GM19193 (cell line): ENCODE data around the gene AKNA.

ENCODE experiments used
- POLR2A ChIP-seq: IDR thresholded peaks from 4 replicates; pipeline ENCODE4 v1.6.1; 2011; ENCODE audit not compliant: insufficient read depth, insufficient read length; ENCODE audit errors: extremely low read depth

Gene AKNA

DNA sequence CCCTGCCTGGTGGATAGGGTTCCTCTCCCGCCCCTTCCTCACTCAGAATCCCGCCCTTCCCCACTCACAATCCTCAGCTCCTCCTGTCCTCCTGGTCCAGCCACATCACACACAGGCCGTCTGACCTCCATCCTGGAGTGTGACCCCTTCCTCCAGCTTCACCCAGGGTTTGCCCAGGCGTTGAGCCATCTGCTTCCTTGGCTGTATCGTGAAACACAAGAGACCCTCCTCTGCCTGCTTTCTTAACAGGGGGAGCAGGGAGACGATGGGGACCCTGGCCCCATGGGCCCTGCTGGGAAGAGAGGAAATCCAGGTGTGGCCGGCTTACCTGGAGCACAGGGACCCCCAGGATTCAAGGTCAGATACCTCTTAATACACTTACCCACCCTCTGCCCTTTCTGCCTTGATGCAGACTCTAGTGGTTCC, 97.2 kb downstream of the AKNA start:
- no peak for TF ChIP-seq POLR2A

DNA sequence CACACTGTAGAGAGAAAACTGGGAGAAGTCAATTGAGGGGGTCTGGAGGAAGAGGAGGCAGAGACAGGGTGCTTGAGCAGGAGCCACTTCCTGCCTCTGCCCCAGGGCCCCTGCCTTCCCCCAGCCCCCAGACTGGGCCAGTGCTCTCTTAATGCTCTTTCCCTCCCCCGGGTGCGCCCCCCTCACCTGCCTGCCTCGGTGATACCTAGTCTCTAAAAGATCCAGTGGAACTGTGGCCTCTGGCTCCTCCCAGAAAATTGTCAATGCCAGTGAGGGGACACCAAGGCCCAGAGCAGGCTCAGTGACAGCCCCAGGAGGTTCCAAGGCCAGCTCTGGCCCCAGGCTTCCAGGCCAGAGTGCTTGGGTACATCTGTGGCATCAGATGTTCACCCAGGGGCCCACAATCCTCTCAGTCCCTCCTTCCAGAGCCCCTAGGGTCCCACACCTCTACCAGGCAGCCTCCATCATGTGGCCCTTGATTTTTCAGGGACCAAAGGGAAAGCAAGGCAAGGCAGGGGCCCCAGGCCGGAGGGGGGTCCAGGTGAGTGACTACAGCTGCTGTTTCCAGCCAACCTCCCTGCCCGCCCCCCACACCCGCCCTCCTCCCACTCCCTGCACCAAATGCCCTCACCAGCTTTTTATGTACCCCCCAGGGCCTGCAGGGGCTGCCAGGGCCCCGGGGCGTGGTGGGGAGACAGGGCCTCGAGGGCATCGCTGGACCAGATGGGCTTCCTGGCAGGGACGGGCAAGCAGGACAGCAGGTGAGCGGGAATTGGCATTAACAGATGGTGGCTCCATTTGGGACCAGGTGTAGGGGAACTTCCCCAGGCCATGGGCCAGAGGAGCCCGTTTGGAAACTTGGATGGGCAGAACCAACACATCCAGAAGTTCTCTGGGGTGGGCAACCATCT, 98.0 kb downstream of the AKNA start:
- TF ChIP-seq POLR2A: no peak

DNA sequence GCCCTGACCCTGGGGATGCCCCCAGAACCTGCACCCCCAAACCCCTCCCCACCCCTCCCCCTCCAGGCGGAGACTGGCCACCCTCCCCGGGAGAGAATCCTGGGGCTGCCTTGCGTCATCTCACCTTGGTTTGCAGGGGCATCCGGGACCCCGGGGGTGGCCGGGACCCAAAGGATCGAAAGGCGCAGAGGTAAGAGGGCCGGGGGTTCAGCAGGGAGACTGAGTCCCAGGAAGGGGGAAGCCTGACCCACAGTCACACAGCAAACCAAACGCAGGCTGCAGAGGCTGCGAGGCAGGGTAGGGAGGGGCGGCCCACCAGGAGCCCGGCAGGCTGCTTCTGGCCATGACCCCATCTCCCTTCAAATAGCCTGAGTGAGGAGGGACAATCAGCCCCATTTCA, 98.7 kb downstream of the AKNA start:
- no peak for TF ChIP-seq POLR2A

DNA sequence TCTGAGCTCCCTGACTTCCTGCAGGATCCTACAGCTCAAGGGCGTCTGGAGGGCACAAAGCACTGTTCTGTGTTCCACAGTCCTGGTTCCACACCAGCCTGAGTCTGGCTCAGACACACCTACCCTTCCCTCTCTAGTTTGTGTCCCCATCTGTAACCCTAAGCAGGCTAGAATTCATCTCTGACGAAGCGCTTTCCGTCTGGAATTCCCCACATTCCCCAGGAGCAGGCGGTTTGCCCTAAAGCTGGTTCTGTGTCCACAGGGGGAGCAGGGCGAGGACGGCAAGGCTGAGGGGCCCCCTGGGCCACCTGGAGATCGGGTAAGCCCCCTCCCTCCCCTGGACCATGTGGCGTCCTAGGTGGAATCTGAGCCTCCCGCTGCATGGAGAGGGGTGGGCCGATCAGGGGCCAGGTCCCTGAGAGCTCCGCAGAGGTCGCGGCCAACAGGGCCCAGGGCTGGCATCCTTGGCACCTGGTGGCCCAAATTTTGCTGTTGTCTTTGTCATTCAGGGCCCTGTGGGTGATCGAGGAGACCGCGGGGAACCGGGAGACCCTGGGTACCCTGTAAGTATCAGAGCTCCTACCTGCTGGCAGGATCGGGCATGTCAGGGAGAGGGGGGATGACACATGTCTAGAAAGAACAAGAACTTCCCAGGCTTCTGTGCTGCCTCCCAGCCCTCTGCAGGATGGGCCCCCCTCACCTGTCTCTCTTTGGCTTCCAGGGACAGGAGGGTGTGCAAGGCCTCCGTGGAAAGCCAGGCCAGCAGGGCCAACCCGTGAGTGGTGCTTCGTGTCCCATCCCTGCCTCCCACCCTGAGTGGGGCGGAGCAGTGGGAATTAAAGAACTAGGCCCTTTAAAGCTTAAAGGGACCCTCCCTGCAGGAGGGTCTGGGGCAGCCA, 99.3 kb downstream of the AKNA start:
- TF ChIP-seq POLR2A: no peak

DNA sequence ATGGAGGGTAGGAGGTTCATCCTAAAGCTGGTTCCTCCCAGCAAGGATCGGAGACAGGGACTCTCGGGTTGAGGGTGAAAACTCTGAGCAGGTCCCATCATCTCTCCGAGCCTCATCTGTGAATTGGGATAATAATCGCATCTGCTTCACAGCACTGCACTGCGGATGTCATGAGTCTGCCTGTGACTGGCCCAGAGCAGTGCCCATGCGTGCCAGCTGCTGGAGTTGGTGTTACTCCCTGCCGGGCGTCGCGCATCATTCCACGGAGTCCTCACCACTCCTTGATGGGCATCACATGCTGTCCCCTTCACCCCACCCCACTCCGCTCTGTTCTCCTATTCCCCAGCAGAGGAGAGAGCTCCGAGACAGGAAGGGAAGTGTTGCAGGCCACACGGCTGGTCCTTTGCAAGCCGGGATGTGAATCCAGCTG, 100.0 kb downstream of the AKNA start:
- no peak for TF ChIP-seq POLR2A

DNA sequence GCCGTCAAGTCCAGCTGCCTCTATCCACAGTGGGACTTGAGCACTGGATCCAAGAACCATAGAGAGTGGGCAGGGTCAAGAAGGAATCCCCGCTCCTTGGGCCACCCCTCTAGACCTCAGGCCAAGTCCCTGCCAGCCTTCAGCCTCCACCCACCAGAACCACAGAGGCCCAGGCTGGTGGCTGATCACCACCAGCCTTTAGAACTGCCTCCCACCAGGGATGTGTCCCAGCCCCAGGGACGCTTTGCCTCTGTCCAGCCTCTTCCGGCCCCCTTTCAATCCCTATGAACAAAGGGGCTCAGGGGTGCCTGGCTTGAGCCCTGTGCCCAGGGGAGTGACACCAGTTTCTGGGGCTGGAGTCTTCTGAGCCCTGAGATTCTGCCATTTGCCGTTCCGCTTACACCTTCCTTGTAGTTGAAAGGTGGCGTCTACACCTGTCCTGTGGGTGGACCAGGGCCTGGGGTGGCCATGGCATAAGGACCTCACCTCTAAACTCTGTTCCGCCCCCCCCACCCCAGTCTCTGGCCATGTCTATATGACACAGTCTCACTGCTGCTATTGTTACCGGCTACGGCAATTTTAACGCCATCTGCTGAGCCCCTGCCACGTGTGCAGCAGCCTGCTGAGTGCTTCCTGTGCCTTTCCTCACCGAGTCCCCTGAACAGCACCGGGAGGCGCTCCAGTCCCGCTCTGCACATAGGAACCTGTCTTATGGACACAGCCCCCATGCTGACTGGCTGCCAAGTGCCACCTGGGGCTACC, 100.6 kb downstream of the AKNA start:
- no peak for TF ChIP-seq POLR2A

DNA sequence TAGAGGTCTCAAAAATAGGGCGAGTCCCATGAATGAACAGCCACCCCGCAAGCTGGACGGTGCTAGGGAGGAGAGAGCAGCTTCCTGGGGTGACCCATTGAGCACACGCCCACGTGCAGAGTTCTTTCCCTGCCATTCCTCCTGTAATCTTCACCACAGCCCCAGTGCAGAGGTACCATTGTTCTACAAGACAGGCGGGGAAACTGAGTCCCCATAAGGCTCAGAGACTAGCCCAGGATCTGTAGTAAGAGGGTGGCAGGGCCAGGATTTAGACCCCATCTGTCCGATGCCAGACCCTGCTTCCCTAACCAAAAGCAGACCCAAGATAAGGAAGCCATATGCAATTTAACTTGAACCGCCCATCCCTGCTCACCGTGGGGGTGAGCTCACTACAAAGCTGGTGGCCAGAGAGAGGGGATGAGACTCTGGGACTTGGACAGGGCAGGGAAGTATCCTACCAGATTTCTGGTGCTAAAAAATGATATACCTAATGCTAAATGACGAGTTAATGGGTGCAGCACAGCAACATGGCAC, 101.6 kb downstream of the AKNA start:
- no peak for TF ChIP-seq POLR2A

DNA sequence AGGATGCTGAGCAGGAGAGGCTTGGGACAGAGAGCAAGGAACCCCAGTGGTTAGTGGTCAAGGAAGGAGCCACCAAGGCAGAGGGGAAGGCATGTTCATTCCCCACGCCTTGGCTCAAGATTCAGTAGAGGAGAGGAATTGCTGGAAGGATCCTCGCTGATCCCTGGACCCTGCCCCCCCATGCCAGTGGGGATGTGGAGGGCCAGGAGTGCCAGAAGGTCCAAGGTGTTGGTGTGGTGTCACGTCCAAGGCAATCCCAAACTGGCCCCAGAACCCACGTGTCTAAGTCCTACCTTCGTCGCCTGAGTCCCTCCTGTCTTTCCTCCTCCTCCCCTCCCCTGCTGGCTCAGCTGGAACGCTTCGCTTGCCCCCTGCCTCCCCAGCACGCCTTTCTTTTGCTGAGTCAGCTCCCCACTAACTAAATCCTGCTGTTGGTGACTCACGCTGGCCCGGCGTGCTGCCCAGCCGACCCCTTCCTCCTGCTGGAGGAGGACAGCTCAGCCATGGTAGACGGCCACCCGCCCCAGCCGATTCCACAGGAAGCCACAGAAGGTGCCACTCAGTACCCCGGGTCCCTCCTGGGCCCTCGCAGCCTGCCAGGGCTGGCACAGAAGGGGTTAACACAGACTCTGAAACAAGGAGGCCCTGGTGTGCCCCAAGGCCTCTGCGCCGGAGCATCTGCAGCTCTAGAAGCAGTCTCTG, 102.5 kb downstream of the AKNA start:
- TF ChIP-seq POLR2A: no peak

DNA sequence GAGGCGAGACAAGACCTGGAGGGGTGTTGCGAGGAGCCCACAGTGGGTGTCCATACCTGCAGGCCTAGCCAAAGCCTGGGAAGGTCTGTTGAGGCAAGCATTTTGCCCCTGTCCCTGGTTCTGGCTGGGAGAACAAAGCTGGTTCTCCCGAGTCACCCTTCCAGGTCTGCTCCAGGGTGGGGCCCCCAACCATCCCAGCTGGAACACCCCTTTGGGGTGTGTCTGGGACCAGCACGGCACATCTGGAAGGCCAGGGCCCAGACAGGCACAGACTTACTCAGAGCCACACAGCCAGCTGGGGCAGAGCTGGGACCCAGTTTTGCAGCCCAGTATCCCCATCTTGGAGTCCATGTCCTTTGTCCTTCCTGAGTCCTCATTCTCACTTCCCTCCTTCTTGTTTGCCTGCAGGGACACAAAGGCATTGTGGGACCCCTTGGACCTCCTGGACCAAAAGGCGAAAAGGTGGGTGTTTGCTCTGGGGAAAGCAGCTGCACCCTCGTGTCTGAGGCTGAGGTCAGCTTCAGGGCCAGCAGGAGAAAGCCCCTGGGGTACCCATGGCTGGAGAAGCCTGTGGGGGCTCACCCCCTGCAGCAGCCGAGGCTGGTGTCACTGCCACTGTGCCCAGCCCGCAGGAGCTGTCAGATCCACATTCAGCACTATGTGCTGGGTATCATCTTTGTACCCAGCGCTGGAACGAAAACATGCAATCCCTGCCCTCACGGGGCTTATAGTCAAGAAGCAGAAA, 103.3 kb downstream of the AKNA start:
- no peak for TF ChIP-seq POLR2A
